ENCODE data around the gene RERG. TPM values are rescaled to one million over a fixed set of nuclear protein-coding genes. Genes with fewer than 3 reads are reported as not detected.

RERG gene
- total RNA-seq, 6 donors from 2014 or later = 9.7 to 21.9 (median 11.9) TPM

DNA sequence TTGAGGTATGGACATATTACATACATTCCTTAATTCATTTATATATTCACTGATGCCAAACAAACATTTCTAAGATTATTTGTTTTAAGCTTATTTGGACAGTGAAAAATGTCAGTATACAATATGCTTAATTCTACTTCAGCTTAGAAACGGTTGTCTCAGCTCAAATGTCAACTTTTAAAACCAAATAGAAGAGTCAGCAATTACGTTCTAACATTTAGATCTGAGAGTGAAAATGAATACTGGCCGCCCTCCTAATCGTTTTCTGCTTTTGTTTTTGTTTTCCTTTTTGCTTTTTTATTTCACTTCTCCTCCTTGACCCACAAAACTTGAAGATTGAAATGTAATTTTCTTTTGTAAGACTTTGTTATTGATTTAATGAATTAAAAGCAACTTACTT lies 19.7 kb upstream of the RERG start:
- Histone ChIP-seq H3K9me3 (no peaks in the 10 kb centered on the region), H3K4me1 (no peaks in the 10 kb centered on the region), H3K27ac (no peak overlapping the region), H3K4me3 (no peak overlapping the region), H3K36me3 (no peaks in the 10 kb centered on the region), H3K27me3 (no peaks in the 10 kb centered on the region)
- DNase-seq (no peak), ATAC-seq (ENCODE audit: low FRiP score in 2 of 2) (no peak)
- WGBS, 2 donors = 64 to 70% methylated on average over 4 of the region's 4 CpGs
- no peak for TF ChIP-seq POLR2AphosphoS5 (IDR thresholded peaks at IDR 0.05)
- TF ChIP-seq EP300 (IDR thresholded peaks at IDR 0.05) = no peak
- TF ChIP-seq POLR2A (IDR thresholded peaks at IDR 0.05) = no peak
- no peak for TF ChIP-seq CTCF (IDR thresholded peaks at IDR 0.05)

DNA sequence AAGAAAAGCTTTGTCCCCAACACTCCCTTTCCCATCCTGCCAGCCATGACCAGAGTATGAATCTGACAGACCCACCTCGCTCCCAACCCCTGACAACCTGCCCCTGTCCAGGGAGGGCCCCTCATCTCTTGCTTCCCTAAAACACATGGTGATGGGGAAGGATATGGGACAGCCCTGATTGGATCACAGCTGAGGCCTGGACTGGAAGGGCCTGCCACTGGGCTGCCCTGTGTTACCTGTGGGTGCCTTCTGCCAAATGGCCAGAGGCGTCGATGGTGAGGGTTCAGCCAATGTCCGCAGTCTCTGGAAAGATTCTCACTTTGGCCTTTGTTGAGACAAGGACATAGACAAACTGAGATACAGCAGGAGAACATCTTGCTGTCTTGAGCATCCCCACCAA lies 13.3 kb upstream of the RERG start:
- Histone ChIP-seq H3K27me3 (no peaks in the 10 kb centered on the region), H3K4me1 (no peaks in the 10 kb centered on the region), H3K27ac (no peak overlapping the region), H3K9me3 (no peaks in the 10 kb centered on the region), H3K4me3 (no peak overlapping the region), H3K36me3 (no peaks in the 10 kb centered on the region)
- TF ChIP-seq POLR2A (IDR thresholded peaks at IDR 0.05) (no peak), POLR2AphosphoS5 (IDR thresholded peaks at IDR 0.05) (no peak), CTCF (IDR thresholded peaks at IDR 0.05) (no peak), EP300 (IDR thresholded peaks at IDR 0.05) (no peak)
- ATAC-seq (ENCODE audit: low FRiP score in 2 of 2) (no peak), DNase-seq (no peak)
- WGBS, 2 donors = 68 to 97% methylated on average over 3 to 4 of the region's 4 CpGs

DNA sequence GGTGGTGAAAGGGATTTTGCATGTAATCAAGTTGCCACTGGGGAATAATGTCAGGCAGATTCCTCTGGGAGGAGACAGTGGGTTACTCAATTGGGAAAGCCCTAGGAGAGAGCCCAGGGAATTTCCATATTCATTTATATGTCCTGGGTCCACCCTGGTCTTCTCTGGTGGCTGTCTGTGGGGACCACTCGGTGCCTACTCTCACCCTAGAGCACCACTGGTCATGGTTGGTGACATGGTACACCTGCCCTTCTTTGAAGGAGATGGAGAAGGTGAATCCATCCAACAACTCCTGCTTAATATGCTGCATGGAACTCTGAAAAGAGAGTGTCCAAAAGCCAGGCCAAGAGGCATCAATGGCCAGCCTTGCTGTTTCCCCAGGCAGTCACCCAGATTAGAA lies 12.8 kb upstream of the RERG start:
- H3K36me3 ChIP-seq = no peaks in the 10 kb centered on the region
- no peaks in the 10 kb centered on the region for H3K9me3 ChIP-seq
- H3K27me3 ChIP-seq = no peaks in the 10 kb centered on the region
- DNase-seq = no peak
- no peak overlapping the region for H3K27ac ChIP-seq
- 50 to 60% methylated on average over 1 of the region's 1 CpG for WGBS, 2 donors
- H3K4me1 ChIP-seq = no peaks in the 10 kb centered on the region
- TF ChIP-seq POLR2A (IDR thresholded peaks at IDR 0.05) (no peak), CTCF (IDR thresholded peaks at IDR 0.05) (no peak), EP300 (IDR thresholded peaks at IDR 0.05) (no peak), POLR2AphosphoS5 (IDR thresholded peaks at IDR 0.05) (no peak)
- H3K4me3 ChIP-seq = no peak overlapping the region
- ATAC-seq (ENCODE audit: low FRiP score in 2 of 2) = peak in 1 of 2 donors; percentile 53

DNA sequence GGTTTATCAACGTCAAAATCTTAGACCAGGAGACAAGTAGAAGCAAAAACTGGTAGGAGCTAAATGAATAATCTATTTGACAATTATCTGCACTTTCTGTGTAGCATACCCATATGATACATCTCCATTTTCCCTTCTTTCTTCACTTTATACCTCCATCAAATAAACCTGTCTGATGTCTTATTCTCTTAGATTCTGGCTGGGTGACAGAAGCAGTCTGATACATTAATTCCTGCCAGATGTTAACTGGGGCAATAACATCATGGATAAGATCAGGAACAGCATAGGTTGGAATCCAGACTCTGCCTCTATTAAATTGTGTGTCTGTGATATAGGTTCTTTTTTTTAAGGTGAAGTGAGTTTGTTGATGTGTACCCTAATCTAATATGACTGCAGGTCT lies 11.7 kb upstream of the RERG start:
- 20 to 55% methylated on average over 1 of the region's 1 CpG for WGBS, 2 donors
- no peak overlapping the region for H3K27ac ChIP-seq
- no peaks in the 10 kb centered on the region for H3K36me3 ChIP-seq
- TF ChIP-seq EP300 (IDR thresholded peaks at IDR 0.05) = no peak
- no peak for TF ChIP-seq POLR2A (IDR thresholded peaks at IDR 0.05)
- no peak for TF ChIP-seq POLR2AphosphoS5 (IDR thresholded peaks at IDR 0.05)
- no peak for TF ChIP-seq CTCF (IDR thresholded peaks at IDR 0.05)
- H3K4me1 ChIP-seq = no peaks in the 10 kb centered on the region
- no peaks in the 10 kb centered on the region for H3K27me3 ChIP-seq
- no peak for DNase-seq
- H3K9me3 ChIP-seq = no peaks in the 10 kb centered on the region
- ATAC-seq (ENCODE audit: low FRiP score in 2 of 2) = no peak
- H3K4me3 ChIP-seq = no peak overlapping the region

- TF ChIP-seq POLR2AphosphoS5 (IDR thresholded peaks at IDR 0.05) (no peak), POLR2A (IDR thresholded peaks at IDR 0.05) (no peak), EP300 (IDR thresholded peaks at IDR 0.05) (no peak), CTCF (IDR thresholded peaks at IDR 0.05) (no peak)
- DNase-seq (no peak), ATAC-seq (ENCODE audit: low FRiP score in 2 of 2) (no peak)
- H3K36me3 ChIP-seq = no peaks in the 10 kb centered on the region
- no peaks in the 10 kb centered on the region for H3K4me1 ChIP-seq
- 77 to 92% methylated on average over 1 of the region's 1 CpG for WGBS, 2 donors
- H3K4me3 ChIP-seq = no peak overlapping the region
- no peak overlapping the region for H3K27ac ChIP-seq
- no peaks in the 10 kb centered on the region for H3K9me3 ChIP-seq
- H3K27me3 ChIP-seq = no peaks in the 10 kb centered on the region
Measured at GRCh38 chr12:15231493-15231892, 10.3 kb upstream of the RERG start.

Measured in upper lobe of left lung (tissue), 6 donors.